Measurements from ENCODE around the gene C1QTNF1. TPM values are rescaled to one million over a fixed set of nuclear protein-coding genes. Genes with fewer than 3 reads are reported as not detected.

Gene C1QTNF1
- total and polyA plus RNA-seq, 9 of the 15 experiments (the other 6 are each of a cell fraction or from before 2014, with no cell fraction given), result 0.09 TPM; not detected in 8

DNA sequence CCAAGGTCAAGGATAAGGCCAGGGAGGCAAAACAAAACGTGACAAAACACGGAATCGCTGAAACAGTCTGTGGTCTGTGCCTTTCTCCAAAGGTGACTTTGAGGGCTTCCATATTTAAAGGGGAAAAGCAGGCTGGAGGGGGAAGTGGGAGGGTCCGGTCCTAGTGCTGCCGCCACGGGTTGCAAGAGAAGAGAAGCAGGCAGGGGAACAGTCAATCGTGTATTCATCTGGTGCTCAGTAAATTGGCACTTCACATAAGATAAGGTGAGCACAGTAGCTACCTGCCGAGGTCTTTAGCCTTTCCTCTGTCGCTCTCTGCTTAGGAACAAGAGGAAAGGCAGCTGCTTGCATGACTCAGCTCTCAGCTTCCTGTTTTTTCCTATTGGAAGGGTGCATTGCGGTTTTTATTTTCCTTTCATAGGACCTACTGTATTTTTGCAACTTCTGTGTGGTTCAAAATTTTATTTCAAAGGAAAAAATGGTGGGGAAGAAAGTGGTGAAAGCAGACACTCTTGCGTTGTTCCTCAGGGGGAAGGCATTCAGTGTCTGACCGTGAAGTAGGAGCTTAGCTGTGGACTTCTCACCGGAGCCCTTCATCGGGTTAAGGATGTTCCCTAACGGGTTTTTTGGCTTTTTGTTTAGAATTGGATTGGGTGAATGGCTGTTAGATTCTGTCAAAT is 37.2 kb upstream of the C1QTNF1 start (continued):
- TF ChIP-seq, protein P1, sequence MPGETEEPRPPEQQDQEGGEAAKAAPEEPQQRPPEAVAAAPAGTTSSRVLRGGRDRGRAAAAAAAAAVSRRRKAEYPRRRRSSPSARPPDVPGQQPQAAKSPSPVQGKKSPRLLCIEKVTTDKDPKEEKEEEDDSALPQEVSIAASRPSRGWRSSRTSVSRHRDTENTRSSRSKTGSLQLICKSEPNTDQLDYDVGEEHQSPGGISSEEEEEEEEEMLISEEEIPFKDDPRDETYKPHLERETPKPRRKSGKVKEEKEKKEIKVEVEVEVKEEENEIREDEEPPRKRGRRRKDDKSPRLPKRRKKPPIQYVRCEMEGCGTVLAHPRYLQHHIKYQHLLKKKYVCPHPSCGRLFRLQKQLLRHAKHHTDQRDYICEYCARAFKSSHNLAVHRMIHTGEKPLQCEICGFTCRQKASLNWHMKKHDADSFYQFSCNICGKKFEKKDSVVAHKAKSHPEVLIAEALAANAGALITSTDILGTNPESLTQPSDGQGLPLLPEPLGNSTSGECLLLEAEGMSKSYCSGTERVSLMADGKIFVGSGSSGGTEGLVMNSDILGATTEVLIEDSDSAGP (CRISPR knock-in tag; IDR thresholded peaks at IDR 0.05), result peak; percentile 71; the same call in 1 of the 2 replicates
- TF ChIP-seq ZNF224 (CRISPR knock-in tag; IDR thresholded peaks at IDR 0.05) (no peak), ZNF143 (CRISPR knock-in tag; IDR thresholded peaks at IDR 0.05) (no peak), NRF1 (conservative IDR thresholded peaks at IDR 0.05 in 1 of 2, IDR thresholded peaks at IDR 0.05 in 1 of 2) (no peak), NR4A1 (CRISPR knock-in tag; IDR thresholded peaks at IDR 0.05) (no peak), NR4A1 (tag; IDR thresholded peaks at IDR 0.05) (no peak), STAG1 (CRISPR knock-in tag; IDR thresholded peaks at IDR 0.05; ENCODE audit: borderline replicate concordance) (no peak), TARDBP (IDR thresholded peaks at IDR 0.05) (no peak), ZNF324 (CRISPR knock-in tag; IDR thresholded peaks at IDR 0.05) (no peak), CBX1 (IDR thresholded peaks at IDR 0.05; ENCODE audit: low read depth) (no peak), ZNF431 (CRISPR knock-in tag; IDR thresholded peaks at IDR 0.05) (no peak), HNRNPL (IDR thresholded peaks at IDR 0.05; ENCODE audit: low read depth, low read length) (no peak), CC2D1A (IDR thresholded peaks at IDR 0.05) (no peak), NR2F6 (CRISPR knock-in tag; IDR thresholded peaks at IDR 0.05) (no peak), FOXA3 (CRISPR knock-in tag; conservative IDR thresholded peaks at IDR 0.05 in 1 of 2, IDR thresholded peaks at IDR 0.05 in 1 of 2) (no peak), HEY1 (CRISPR knock-in tag; IDR thresholded peaks at IDR 0.05; ENCODE audit: borderline replicate concordance) (no peak), ZNF311 (CRISPR knock-in tag; IDR thresholded peaks at IDR 0.05) (no peak), YBX1 (IDR thresholded peaks at IDR 0.05) (no peak), HIVEP1 (CRISPR knock-in tag; IDR thresholded peaks at IDR 0.05) (no peak)
- TF ChIP-seq, protein P2, sequence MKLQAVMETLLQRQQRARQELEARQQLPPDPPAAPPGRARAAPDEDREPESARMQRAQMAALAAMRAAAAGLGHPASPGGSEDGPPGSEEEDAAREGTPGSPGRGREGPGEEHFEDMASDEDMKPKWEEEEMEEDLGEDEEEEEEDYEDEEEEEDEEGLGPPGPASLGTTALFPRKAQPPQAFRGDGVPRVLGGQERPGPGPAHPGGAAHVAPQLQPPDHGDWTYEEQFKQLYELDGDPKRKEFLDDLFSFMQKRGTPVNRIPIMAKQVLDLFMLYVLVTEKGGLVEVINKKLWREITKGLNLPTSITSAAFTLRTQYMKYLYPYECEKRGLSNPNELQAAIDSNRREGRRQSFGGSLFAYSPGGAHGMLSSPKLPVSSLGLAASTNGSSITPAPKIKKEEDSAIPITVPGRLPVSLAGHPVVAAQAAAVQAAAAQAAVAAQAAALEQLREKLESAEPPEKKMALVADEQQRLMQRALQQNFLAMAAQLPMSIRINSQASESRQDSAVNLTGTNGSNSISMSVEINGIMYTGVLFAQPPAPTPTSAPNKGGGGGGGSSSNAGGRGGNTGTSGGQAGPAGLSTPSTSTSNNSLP (IDR thresholded peaks at IDR 0.05; ENCODE audit: borderline replicate concordance, low read depth, low read length), result no peak
- TF ChIP-seq, protein P3, sequence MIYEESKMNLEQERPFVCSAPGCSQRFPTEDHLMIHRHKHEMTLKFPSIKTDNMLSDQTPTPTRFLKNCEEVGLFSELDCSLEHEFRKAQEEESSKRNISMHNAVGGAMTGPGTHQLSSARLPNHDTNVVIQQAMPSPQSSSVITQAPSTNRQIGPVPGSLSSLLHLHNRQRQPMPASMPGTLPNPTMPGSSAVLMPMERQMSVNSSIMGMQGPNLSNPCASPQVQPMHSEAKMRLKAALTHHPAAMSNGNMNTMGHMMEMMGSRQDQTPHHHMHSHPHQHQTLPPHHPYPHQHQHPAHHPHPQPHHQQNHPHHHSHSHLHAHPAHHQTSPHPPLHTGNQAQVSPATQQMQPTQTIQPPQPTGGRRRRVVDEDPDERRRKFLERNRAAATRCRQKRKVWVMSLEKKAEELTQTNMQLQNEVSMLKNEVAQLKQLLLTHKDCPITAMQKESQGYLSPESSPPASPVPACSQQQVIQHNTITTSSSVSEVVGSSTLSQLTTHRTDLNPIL (CRISPR knock-in tag; IDR thresholded peaks at IDR 0.05), result no peak
- TF ChIP-seq, protein P4, sequence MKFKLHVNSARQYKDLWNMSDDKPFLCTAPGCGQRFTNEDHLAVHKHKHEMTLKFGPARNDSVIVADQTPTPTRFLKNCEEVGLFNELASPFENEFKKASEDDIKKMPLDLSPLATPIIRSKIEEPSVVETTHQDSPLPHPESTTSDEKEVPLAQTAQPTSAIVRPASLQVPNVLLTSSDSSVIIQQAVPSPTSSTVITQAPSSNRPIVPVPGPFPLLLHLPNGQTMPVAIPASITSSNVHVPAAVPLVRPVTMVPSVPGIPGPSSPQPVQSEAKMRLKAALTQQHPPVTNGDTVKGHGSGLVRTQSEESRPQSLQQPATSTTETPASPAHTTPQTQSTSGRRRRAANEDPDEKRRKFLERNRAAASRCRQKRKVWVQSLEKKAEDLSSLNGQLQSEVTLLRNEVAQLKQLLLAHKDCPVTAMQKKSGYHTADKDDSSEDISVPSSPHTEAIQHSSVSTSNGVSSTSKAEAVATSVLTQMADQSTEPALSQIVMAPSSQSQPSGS (CRISPR knock-in tag; IDR thresholded peaks at IDR 0.05), result no peak

All from K562 (cell line).